PC-3 (cell line): Measurements from ENCODE around the gene NOL9. TPM values are rescaled to one million over a fixed set of nuclear protein-coding genes. Genes with fewer than 3 reads are reported as not detected.

Experiments
- ATAC-seq: fragments of 200-7000 bp; cut with Tn5 transposase; 2 replicates; pipeline ENCODE4 v1.9.1; 2020; ENCODE audit warnings: mild to moderate bottlenecking, moderate library complexity
- BruUV-seq: library from RNA; stranded (reverse); fragments of 400-500 nt; replicated peaks from 2 replicates; lab custom pipeline; 2021; lab: Mats Ljungman, UMichigan
- CTCF ChIA-PET: fragments of 300-600 bp; sonication (Branson Sonifier 250); formaldehyde crosslinking; loops from one replicate; lab custom pipeline; 2022; ENCODE audit warnings: antibody characterized with exemption; lab: Charles Lee
- POLR2A ChIA-PET: fragments of 300-600 bp; sonication (Branson Sonifier 250); formaldehyde crosslinking; loops from one replicate; lab custom pipeline; 2022; ENCODE audit warnings: antibody characterized with exemption; ENCODE audit not compliant: unreplicated experiment; lab: Charles Lee
- DNase-seq: peaks from one replicate; pipeline ENCODE4 v3.0.0-alpha.2; 2015
- H2AFZ ChIP-seq: fragments of 300-600 bp; sonication (generic); 2 replicates; pipeline ENCODE4 v1.6.0; 2016; ENCODE audit warnings: antibody characterized with exemption, low read length
- H3F3A ChIP-seq: fragments of 300-600 bp; sonication (generic); one replicate; pipeline ENCODE4 v1.6.0; 2017; ENCODE audit warnings: antibody characterized with exemption, low read length, control low read depth, mild to moderate bottlenecking; ENCODE audit not compliant: unreplicated experiment
- H3K27ac ChIP-seq: fragments of 300-600 bp; sonication (generic); 2 replicates; pipeline ENCODE4 v1.5.1; 2016; ENCODE audit warnings: mild to moderate bottlenecking, low read length
- H3K27me3 ChIP-seq: fragments of 300-600 bp; sonication (generic); 2 replicates; pipeline ENCODE4 v1.6.1; 2016; ENCODE audit warnings: low read length, mixed read lengths
- H3K36me3 ChIP-seq: fragments of 300-600 bp; sonication (generic); 2 replicates; pipeline ENCODE4 v1.6.1; 2016; ENCODE audit warnings: low read depth, mixed run types, low read length, mixed read lengths
- H3K4me1 ChIP-seq: fragments of 300-600 bp; sonication (generic); 2 replicates; pipeline ENCODE4 v1.5.1; 2016; ENCODE audit warnings: low read length; ENCODE audit not compliant: insufficient read depth
- H3K4me2 ChIP-seq: fragments of 300-600 bp; sonication (generic); 2 replicates; pipeline ENCODE4 v1.6.0; 2016; ENCODE audit warnings: low read length
- H3K4me3 ChIP-seq: fragments of 300-600 bp; sonication (generic); 2 replicates; pipeline ENCODE4 v1.5.1; 2016; ENCODE audit warnings: mild to moderate bottlenecking, low read length, mixed read lengths
- H3K79me2 ChIP-seq: fragments of 300-600 bp; sonication (generic); 2 replicates; pipeline ENCODE4 v1.6.1; 2017; ENCODE audit warnings: low read length, mixed read lengths
- H3K9ac ChIP-seq: fragments of 300-600 bp; sonication (generic); 2 replicates; pipeline ENCODE4 v1.6.0; 2016; ENCODE audit warnings: mild to moderate bottlenecking, low read length
- H3K9me2 ChIP-seq: fragments of 300-600 bp; sonication (generic); replicated peaks from 2 replicates; pipeline ENCODE4 v1.6.1; 2016; ENCODE audit warnings: mixed run types, low read length, mixed read lengths
- H3K9me3 ChIP-seq: fragments of 300-600 bp; sonication (generic); 2 replicates; pipeline ENCODE4 v1.6.1; 2016; ENCODE audit warnings: low read length, mixed read lengths
- H4K20me1 ChIP-seq: fragments of 300-600 bp; sonication (generic); 2 replicates; pipeline ENCODE4 v1.6.1; 2016; ENCODE audit warnings: low read length, mixed read lengths
- CTCF ChIP-seq: fragments of 300-600 bp; sonication (generic); conservative IDR thresholded peaks from 2 replicates; pipeline ENCODE4 v1.5.1; 2017; ENCODE audit warnings: antibody characterized with exemption, low read depth, mild to moderate bottlenecking, low read length
- EZH2 ChIP-seq: fragments of 300-600 bp; sonication (generic); IDR thresholded peaks from one replicate; pipeline ENCODE4 v1.6.1; 2017; ENCODE audit warnings: antibody characterized with exemption, mild to moderate bottlenecking, low read length; ENCODE audit not compliant: unreplicated experiment
- EZH2phosphoT487 ChIP-seq: fragments of 300-600 bp; sonication (generic); IDR thresholded peaks from 2 replicates; pipeline ENCODE4 v1.6.1; 2018; ENCODE audit warnings: mild to moderate bottlenecking, antibody characterized with exemption, low read length, borderline replicate concordance
- intact Hi-C: fragments of 100-400 bp; cut with micrococcal nuclease; formaldehyde crosslinking; loops from 2 replicates; pipeline ENCODE4 v1.9.0; 2023
- total RNA-seq: library from RNA; depleted of rRNA; stranded (reverse); fragments of >200 nt; gene quantifications from 2 replicates; pipeline ENCODE4 v1.2.3, GENCODE V29; 2014

Gene NOL9
- total RNA-seq, 1 experiment from 2014 or later, result 79.1 TPM

- Histone ChIP-seq H3K4me1 (no peaks in the 10 kb centered on the region), H3F3A (no peaks in the 10 kb centered on the region), H3K9ac (no peak overlapping the region), H3K4me3 (no peak overlapping the region), H3K79me2 (no peaks in the 10 kb centered on the region), H4K20me1 (no peaks in the 10 kb centered on the region), H3K36me3 (no peaks in the 10 kb centered on the region), H2AFZ (no peak overlapping the region), H3K9me2 (no peaks in the 10 kb centered on the region), H3K27ac (no peak overlapping the region), H3K27me3 (no peaks in the 10 kb centered on the region), H3K4me2 (no peak overlapping the region), H3K9me3 (no peaks in the 10 kb centered on the region)
- ChIA-PET POLR2A (no interaction called here), CTCF (no interaction called here)
- ATAC-seq (no peak), DNase-seq (no peak)
- BruUV-seq, result no TSS peak
- no peak for TF ChIP-seq EZH2
- no peak for TF ChIP-seq CTCF
- TF ChIP-seq EZH2phosphoT487, result no peak
- intact Hi-C loops, result no loop called here
These were observed 44.4 kb downstream of the NOL9 start for GRCh38 chr1:6509919-6510291.

GRCh38 chr1:6509220-6509918, 44.9 kb downstream of the NOL9 start:
- H3K9me3 ChIP-seq, result no peaks in the 10 kb centered on the region
- H3K4me2 ChIP-seq, result no peak overlapping the region
- H3K27ac ChIP-seq, result no peak overlapping the region
- H4K20me1 ChIP-seq, result no peaks in the 10 kb centered on the region
- H2AFZ ChIP-seq, result no peak overlapping the region
- H3K9me2 ChIP-seq, result no peaks in the 10 kb centered on the region
- no peaks in the 10 kb centered on the region for H3K36me3 ChIP-seq
- H3K4me1 ChIP-seq, result no peaks in the 10 kb centered on the region
- ATAC-seq (no peak), DNase-seq (no peak)
- no peaks in the 10 kb centered on the region for H3K79me2 ChIP-seq
- H3K4me3 ChIP-seq, result no peak overlapping the region
- no peaks in the 10 kb centered on the region for H3F3A ChIP-seq
- BruUV-seq, result no TSS peak
- POLR2A ChIA-PET, result no interaction called here
- no peaks in the 10 kb centered on the region for H3K27me3 ChIP-seq
- intact Hi-C loops, result no loop called here
- no peak for TF ChIP-seq EZH2
- TF ChIP-seq EZH2phosphoT487, result no peak
- TF ChIP-seq CTCF, result no peak
- CTCF ChIA-PET, result no interaction called here
- H3K9ac ChIP-seq, result no peak overlapping the region

GRCh38 chr1:6508816-6509189, 45.5 kb downstream of the NOL9 start:
- H3K4me3 ChIP-seq, result no peak overlapping the region
- ChIA-PET CTCF (no interaction called here), POLR2A (no interaction called here)
- H3K36me3 ChIP-seq, result no peaks in the 10 kb centered on the region
- no peaks in the 10 kb centered on the region for H3K4me1 ChIP-seq
- TF ChIP-seq CTCF, result no peak
- TF ChIP-seq EZH2, result no peak
- no peak for TF ChIP-seq EZH2phosphoT487
- DNase-seq (no peak), ATAC-seq (no peak)
- no peak overlapping the region for H3K4me2 ChIP-seq
- H3K9me2 ChIP-seq, result no peaks in the 10 kb centered on the region
- intact Hi-C loops, result no loop called here
- H3K9ac ChIP-seq, result no peak overlapping the region
- no peak overlapping the region for H3K27ac ChIP-seq
- no peaks in the 10 kb centered on the region for H4K20me1 ChIP-seq
- no peaks in the 10 kb centered on the region for H3K27me3 ChIP-seq
- H3K79me2 ChIP-seq, result no peaks in the 10 kb centered on the region
- no peaks in the 10 kb centered on the region for H3F3A ChIP-seq
- H2AFZ ChIP-seq, result no peak overlapping the region
- no TSS peak for BruUV-seq
- H3K9me3 ChIP-seq, result no peaks in the 10 kb centered on the region
